Measurements from ENCODE around the gene GOLGA6L26.
"Not testable (repeated sequence)": the region's sequence is repeated elsewhere in the genome, so short reads cannot be mapped to it uniquely, and the experiment has no call there.

GOLGA6L26 gene, protein sequence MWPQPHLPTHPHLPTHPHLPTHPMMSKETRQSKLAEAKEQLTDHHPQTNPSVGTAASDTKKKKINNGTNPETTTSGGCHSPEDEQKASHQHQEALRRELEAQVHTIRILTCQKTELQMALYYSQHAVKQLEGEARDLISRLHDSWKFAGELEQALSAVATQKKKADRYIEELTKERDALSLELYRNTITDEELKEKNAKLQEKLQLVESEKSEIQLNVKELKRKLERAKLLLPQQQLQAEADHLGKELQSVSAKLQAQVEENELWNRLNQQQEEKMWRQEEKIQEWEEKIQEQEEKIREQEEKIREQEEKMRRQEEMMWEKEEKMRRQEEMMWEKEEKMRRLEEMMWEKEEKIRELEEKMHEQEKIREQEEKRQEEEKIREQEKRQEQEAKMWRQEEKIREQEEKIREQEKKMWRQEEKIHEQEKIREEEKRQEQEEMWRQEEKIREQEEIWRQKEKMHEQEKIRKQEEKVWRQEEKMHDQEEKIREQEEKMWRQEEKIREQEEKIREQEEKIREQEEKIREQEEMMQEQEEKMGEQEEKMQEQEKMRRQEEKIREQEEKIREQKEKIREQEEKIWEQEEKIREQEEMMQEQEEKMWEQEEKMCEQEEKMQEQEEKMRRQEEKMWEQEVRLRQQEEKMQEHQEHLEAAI

GRCh38 chr15:23334096-23334495 lies at the start of gene GOLGA6L26:
Gene GOLGA6L26 (minus strand): TSS chr15:23334196. CDS start chr15:23334135, 61 bp downstream.
- DNase-seq, result not testable (repeated sequence)

- not testable (repeated sequence) for DNase-seq
Observed at GRCh38 chr15:23381192-23381591, 47.2 kb upstream of the GOLGA6L26 start.

DNA sequence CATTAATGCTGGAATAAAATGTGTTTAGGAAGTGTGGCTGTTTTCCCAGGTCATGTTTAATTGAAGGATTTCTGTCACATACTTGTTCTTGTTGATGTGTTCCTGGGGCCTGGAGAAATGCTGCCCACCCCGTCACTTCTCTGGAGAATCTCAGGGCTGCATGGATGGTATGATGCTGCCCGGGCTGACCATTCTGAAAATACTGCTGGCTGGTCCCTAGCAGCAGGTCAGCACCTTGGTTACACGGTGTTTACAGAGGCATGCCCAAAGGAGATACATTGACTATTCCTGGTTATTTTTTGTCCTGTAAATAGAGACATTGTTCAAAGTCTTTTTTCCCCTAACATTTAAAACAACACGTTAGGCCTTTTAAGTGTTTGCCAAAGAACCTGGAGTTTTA lies 46.7 kb upstream of the GOLGA6L26 start:
- DNase-seq, result not testable (repeated sequence)

DNA sequence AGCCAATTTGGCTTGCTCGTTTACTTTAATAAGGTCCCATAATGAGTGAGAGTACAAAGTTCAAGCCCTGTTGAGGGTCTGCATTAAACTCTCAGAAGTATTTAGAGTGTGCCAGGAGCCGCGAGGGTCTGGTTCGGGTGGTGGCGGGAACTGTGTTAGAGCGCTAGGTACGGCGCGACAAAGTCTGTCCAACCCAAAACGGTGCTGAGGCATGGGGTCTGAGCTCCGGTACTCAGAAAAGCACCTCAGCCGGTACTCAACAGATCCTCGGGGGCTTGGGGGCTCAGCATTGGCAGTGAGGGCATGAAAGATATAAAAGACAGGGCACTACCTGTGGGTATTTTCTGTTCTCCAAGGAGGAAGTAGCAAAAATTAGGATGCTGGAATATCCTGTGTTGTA lies 45.0 kb upstream of the GOLGA6L26 start:
- not testable (repeated sequence) for DNase-seq

DNA sequence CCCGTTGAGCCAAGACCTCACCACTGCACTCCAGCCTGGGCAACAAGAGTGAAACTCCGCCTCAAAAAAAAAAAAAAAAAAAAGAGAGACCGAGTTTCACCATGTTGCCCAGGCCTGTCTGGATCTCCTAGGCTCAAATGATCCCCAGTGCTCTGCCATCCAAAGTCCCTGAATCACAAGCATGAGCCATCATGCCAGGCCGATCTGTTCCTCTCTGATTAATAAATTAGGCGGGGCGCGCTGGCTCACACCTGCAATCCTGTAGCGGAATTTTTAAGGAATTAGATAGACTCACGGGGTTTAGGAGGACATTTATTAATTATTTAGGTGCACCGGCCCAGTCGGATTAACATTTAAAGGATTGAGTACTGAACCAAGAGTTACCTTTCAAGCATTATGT lies 40.2 kb upstream of the GOLGA6L26 start:
- not testable (repeated sequence) for DNase-seq

DNA sequence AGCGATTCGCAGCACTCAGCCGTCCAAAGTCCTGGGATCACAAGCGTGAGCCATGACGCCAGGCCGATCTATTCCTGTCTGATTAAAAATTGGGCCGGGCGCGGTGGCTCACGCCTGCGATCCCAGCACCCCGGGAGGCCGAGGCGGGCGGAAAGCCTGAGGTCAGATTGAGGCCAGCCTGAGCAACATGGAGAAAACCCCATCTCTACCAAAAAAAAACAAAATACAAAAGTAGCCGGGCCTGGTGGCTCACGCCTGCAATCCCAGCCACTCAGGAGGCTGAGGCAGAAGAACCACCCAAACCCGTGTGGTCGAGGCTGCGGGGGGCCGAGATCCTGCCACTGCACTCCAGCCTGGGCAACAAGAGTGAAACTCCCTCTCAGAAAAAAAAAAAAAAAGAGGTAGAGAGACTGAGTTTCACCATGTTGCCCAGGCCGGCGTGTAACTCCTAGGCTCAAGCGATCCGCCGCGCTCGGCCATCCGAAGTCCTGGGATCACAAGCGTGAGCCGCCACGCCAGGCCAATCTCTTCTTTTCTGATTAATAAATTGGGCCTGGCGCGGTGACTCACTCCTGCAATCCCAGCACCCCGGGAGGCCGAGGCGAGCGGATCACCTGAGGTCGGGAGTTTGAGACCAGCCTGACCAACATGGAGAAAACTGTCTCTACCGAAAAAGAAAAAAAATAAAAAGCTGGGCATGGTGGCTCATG lies 39.0 kb upstream of the GOLGA6L26 start:
- not testable (repeated sequence) for DNase-seq

- DNase-seq, result no peak
Observed at GRCh38 chr15:23372284-23372683, 38.3 kb upstream of the GOLGA6L26 start.

DNA sequence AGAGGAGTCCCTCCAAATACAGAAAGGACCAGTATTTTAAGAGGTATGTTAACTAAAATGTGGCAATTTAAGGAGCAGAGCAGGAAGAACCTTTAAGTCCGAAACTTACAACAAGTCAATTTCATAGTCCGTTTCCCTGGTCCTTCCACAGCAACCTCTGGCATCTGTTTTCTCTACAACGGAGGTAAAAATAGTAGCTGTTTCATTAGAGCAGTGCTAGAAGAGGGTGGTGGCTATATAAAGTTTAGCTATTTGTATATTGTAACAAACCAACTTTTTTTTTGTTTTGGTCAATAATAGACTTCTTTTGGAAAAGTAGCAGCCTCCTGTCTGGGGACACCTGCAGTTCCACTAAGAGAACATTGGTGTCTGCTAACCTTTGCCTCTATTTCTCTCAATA lies 37.9 kb upstream of the GOLGA6L26 start:
- DNase-seq, result not testable (repeated sequence)

GRCh38 chr15:23371134-23371533 lies 37.1 kb upstream of the GOLGA6L26 start:
- not testable (repeated sequence) for DNase-seq

DNA sequence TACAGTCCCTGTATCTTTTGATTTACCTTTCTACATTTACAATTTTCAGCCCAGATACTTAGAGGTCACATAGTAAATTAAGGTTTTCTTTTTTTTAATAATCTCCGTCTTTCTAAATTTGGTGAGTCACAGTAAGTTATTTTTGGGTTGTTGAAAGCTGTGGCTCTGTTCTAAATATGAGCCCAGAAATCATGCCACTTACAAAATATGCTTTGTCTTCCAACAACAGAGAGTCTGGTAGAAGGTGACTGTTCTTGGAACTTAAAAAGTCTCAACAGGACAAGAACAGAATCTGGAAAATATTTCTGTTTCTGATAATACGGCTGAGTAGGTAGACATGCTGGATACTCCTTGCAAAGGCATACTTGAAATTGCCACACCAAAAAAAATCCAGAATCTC lies 36.6 kb upstream of the GOLGA6L26 start:
- DNase-seq, result no peak

- DNase-seq, result not testable (repeated sequence)
Observed at GRCh38 chr15:23364261-23364660, 30.3 kb upstream of the GOLGA6L26 start.

DNA sequence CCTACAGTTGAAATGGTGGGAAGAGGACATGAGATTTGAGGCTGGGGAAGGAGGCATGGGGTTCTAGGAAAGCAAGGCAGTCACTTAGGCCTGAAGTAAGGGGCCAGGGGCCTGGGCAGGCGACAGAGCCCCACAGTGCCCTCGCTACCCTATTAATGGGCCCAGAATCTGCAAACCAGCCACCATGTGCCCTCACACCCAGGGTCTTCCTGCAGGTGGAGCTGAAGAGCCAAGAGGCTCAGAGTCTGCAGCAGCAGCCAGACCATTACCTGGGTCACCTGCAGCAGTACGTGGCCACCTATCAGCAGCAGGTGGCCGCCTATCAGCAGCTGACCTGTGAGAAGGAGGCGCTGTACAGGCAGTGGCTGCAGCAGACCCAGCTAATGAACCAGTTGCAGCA lies 28.6 kb upstream of the GOLGA6L26 start:
- not testable (repeated sequence) for DNase-seq

GRCh38 chr15:23354448-23354847 lies 20.5 kb upstream of the GOLGA6L26 start, which contains the start of gene GOLGA8S:
Gene GOLGA8S (plus strand): TSS chr15:23354748. CDS start chr15:23354810, 62 bp downstream.
- not testable (repeated sequence) for DNase-seq

DNA sequence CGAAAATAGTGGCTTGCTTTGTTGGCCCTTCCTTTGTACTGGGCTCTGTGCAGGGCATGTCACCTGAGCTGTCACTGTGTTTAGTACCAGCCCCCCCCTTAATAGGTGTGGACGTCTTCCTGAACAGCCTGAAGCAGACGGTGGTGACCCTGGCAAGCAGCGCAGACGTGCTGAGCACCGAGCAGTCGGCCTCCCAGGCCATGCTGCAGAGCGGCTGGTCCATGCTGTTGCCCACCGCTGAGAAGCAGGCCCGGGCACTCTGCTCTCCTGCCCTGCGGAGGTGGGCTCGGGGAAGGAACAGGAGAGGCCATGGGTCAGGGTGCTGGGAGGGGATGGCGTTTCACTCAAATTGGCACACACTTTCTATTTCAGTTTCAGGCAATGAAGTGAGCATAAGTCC lies 22.8 kb downstream of the GOLGA6L26 start:
- DNase-seq, result not testable (repeated sequence)

GRCh38 chr15:23305921-23306320 lies 28.1 kb downstream of the GOLGA6L26 start:
- DNase-seq, result not testable (repeated sequence)

DNA sequence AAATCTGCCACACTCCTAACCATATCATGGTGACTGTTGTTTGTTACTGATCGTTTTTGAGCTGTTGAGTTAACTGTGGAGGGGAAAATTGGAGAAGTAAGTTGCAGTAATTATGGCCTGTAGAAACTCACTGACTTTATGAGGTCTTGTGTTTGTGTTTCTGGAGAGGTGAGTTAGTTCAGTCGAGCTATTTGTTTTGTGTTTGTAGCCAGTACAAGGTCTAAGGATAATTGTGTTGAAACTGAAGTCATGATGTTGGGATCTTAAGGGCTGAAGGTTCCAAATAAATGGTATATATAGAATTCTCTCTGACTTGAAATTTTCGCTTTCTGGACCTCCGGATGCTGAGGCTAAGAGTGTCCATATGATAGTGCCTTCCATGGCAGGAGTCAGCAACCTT lies 29.2 kb downstream of the GOLGA6L26 start:
- not testable (repeated sequence) for DNase-seq

- DNase-seq, result not testable (repeated sequence)
Observed at GRCh38 chr15:23304267-23304666, 29.7 kb downstream of the GOLGA6L26 start.

DNA sequence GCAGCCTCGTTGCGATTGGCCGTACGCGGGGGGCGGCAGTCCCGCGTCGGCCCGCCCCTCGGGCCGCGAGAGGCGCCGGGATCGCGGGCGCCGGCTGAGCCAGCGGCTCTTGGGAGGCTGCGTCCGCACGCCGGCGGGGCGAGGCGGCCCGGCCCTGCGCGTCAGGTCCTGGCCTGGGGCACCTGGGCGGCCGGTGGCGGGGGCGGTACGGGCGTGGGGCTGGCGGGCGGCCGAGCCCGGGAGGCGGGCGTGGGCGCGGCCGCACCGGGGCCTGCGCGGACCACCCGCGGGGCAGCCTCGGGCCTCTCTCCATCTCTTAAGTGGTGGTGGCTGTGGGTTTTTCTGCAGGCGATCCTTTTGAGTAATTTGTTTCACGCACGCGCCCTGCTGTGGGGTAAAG lies 30.3 kb downstream of the GOLGA6L26 start:
- DNase-seq, result not testable (repeated sequence)

- not testable (repeated sequence) for DNase-seq
Observed at GRCh38 chr15:23303246-23303645, 30.8 kb downstream of the GOLGA6L26 start.

All from NCI-H1092 treated with DMSO at 0.1 percent for 48 hours (cell line).